ENCODE data around the gene PLPP7.

PLPP7 gene

DNA sequence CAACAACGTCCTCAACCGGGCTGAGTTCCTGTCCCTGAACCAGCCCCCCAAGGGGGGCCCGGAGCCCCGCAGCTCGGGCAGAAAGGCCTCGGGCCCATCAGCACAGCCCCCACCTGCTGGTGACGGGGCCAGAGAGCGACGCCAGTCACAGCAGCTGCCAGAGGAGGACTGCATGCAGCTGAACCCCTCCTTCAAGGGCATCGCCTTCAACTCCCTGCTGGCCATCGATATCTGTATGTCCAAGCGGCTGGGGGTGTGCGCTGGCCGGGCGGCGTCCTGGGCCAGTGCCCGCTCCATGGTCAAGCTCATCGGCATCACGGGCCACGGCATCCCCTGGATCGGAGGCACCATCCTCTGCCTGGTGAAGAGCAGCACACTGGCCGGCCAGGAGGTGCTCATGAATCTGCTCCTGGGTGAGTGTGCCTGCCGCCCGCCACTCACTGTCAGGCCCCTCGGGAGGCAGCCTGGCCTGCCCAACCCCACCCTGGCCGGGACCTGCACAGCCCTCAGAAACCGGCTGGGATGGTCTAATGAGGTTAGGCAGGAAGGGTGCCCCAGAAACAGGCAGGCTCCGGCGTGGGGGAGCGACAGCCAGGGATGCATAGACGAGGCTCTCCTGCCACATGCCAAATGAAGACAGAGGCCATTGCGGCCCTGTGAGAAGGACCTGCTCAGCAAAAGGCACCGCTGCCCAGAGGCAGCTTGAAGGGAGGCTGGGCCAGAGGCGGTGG is 678 bp downstream of the PLPP7 start:
- TF ChIP-seq, protein P1, sequence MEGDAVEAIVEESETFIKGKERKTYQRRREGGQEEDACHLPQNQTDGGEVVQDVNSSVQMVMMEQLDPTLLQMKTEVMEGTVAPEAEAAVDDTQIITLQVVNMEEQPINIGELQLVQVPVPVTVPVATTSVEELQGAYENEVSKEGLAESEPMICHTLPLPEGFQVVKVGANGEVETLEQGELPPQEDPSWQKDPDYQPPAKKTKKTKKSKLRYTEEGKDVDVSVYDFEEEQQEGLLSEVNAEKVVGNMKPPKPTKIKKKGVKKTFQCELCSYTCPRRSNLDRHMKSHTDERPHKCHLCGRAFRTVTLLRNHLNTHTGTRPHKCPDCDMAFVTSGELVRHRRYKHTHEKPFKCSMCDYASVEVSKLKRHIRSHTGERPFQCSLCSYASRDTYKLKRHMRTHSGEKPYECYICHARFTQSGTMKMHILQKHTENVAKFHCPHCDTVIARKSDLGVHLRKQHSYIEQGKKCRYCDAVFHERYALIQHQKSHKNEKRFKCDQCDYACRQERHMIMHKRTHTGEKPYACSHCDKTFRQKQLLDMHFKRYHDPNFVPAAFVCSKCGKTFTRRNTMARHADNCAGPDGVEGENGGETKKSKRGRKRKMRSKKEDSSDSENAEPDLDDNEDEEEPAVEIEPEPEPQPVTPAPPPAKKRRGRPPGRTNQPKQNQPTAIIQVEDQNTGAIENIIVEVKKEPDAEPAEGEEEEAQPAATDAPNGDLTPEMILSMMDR (IDR thresholded peaks at IDR 0.05): no peak
- Histone ChIP-seq H3K9me3 (no peaks in the 10 kb centered on the region), H3K4me3 (ENCODE audit: low read depth in 1 of 2, low read length in 1 of 2) (no peak overlapping the region), H3K27ac (no peak overlapping the region), H3K27me3 (no peaks in the 10 kb centered on the region), H3K4me1 (ENCODE audit: control insufficient read depth in 1 of 2, insufficient read depth in 1 of 2, low read depth in 1 of 2, low read length in 1 of 2) (no peaks in the 10 kb centered on the region), H3K36me3 (no peaks in the 10 kb centered on the region)

DNA sequence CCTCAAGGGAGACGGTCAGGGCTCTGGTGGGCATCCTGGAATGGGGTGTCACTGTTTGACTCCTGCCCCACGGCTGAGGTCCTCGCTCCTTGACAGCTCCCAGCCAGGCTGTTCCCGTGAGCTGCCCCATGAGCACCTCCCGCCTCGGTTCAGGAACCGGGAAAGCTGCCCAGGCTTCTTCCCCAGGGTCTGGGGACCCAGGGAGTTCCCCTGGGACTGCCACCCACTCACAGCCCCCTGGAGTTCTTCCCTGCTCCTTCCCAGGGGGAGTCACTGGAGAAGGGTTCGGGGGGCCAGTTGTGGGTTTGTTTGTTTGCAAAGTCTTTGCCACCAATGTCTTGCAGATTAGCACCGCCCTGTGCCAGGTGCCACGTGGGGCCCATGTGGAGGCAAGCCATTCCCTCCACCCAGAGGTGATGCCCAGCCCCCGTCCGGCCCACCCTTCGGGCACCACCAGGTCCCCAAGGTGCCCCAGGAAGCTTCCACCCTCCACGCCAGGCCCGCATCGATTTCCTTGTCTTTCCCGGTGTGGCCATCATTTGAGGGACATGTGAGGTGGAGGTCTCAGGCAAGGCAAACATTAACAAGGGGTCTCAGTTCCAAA is 1.3 kb downstream of the PLPP7 start:
- TF ChIP-seq, protein P1 (IDR thresholded peaks at IDR 0.05): no peak
- Histone ChIP-seq H3K27me3 (no peaks in the 10 kb centered on the region), H3K27ac (no peak overlapping the region), H3K36me3 (no peaks in the 10 kb centered on the region), H3K4me3 (ENCODE audit: low read depth in 1 of 2, low read length in 1 of 2) (no peak overlapping the region), H3K9me3 (no peaks in the 10 kb centered on the region), H3K4me1 (ENCODE audit: control insufficient read depth in 1 of 2, insufficient read depth in 1 of 2, low read depth in 1 of 2, low read length in 1 of 2) (no peaks in the 10 kb centered on the region)

DNA sequence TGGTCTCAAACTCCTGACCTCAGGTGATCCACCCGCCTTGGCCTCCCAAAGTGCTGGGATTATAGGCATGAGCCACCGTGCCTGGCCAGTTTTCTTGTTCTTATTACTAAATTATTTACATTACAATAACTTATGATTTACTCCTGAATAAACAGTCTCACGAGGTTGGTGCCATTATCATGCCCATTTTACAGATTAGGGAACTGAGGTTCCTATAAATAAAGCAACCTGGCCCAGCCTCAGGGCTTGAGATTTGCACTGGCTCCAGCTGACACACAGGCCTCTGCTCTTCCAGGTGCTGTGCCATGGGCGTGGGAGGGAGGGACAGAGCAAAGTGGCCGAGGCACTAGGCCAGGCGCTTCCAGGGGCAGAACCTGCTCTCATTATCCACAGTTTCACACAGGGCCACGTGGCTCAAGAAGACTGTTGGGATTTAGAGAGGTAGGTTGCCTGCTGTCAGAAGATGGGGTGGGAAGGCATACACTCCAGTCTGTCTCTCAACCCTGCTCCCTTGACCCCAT is 2.3 kb downstream of the PLPP7 start:
- Histone ChIP-seq H3K9me3 (no peaks in the 10 kb centered on the region), H3K36me3 (no peaks in the 10 kb centered on the region), H3K4me1 (ENCODE audit: control insufficient read depth in 1 of 2, insufficient read depth in 1 of 2, low read depth in 1 of 2, low read length in 1 of 2) (no peaks in the 10 kb centered on the region), H3K27me3 (no peaks in the 10 kb centered on the region), H3K4me3 (ENCODE audit: low read depth in 1 of 2, low read length in 1 of 2) (no peak overlapping the region), H3K27ac (no peak overlapping the region)
- TF ChIP-seq, protein P1 (IDR thresholded peaks at IDR 0.05): no peak

DNA sequence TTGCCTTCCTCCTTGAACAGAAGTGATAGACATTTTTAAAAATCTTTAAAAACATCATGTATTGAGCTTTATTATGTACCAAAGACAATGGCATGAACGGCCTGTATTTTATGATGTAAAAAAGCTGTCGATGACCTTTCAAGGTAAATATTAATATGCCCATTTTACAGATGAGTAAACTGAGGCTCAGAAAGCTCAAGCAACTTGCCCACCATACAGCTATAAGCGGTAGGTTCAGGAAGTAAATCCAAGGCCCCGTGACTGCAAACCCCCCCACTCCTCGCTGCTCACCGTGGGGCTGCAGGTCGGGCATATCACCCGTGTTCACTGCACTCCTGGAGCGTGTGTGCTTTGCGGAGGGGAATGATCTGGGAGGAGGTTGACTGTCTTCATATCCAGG is 3.4 kb downstream of the PLPP7 start:
- H3K4me1 ChIP-seq (ENCODE audit: control insufficient read depth in 1 of 2, insufficient read depth in 1 of 2, low read depth in 1 of 2, low read length in 1 of 2): no peaks in the 10 kb centered on the region
- TF ChIP-seq, protein P1 (IDR thresholded peaks at IDR 0.05): no peak
- no peak overlapping the region for H3K27ac ChIP-seq
- no peaks in the 10 kb centered on the region for H3K36me3 ChIP-seq
- H3K9me3 ChIP-seq: no peaks in the 10 kb centered on the region
- no peak overlapping the region for H3K4me3 ChIP-seq (ENCODE audit: low read depth in 1 of 2, low read length in 1 of 2)
- no peaks in the 10 kb centered on the region for H3K27me3 ChIP-seq

DNA sequence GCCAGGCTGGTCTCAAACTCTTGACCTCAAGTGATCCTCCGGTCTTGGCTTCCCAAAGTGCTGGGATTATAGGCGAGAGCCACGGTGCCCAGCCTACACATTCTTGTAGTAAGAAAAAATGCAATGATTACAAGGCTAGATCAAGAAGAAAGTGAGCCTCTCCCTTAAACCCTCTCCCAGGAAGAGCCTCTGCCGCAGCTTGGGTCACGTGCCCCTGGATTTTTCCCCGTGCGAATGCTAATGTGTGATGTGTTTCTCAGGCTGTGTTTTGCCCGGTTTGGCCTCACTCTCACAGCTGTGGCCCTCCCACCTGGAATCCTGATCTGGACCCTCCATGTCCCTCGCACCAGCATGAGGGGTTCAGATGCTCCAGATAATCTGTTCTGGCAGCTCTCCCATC is 6.9 kb downstream of the PLPP7 start:
- H3K36me3 ChIP-seq: no peaks in the 10 kb centered on the region
- no peak overlapping the region for H3K4me3 ChIP-seq (ENCODE audit: low read depth in 1 of 2, low read length in 1 of 2)
- no peaks in the 10 kb centered on the region for H3K9me3 ChIP-seq
- no peak overlapping the region for H3K27ac ChIP-seq
- no peaks in the 10 kb centered on the region for H3K4me1 ChIP-seq (ENCODE audit: control insufficient read depth in 1 of 2, insufficient read depth in 1 of 2, low read depth in 1 of 2, low read length in 1 of 2)
- no peaks in the 10 kb centered on the region for H3K27me3 ChIP-seq
- TF ChIP-seq, protein P1 (IDR thresholded peaks at IDR 0.05): no peak

Data from neutrophil (primary cell).